HL-60/S4 (cell line): ENCODE data around the gene CILP2.

Experiments
- in situ Hi-C: fragments of 300-500 bp; cut with MboI; formaldehyde crosslinking; loops from 2 replicates; pipeline ENCODE4 v1.14.3; 2022; ENCODE audit warnings: low sequenced_read_pairs

CILP2 gene

GRCh38 chr19:19540715-19541515 lies 2.9 kb downstream of the CILP2 start:
- in situ Hi-C loops: loop anchor here (25.0 kb wide), 2 partner anchors 396 to 721 kb away; no protein-coding TSS in a partner anchor

GRCh38 chr19:19541616-19542015 lies 3.6 kb downstream of the CILP2 start:
- in situ Hi-C loops: loop anchor here (25.0 kb wide), 2 partner anchors 396 to 721 kb away; no protein-coding TSS in a partner anchor

GRCh38 chr19:19542507-19542906 lies 4.4 kb downstream of the CILP2 start:
- in situ Hi-C loops: loop anchor here (25.0 kb wide), 2 partner anchors 395 to 720 kb away; no protein-coding TSS in a partner anchor

GRCh38 chr19:19543101-19543500 lies 5.0 kb downstream of the CILP2 start:
- in situ Hi-C loops: loop anchor here (25.0 kb wide), 2 partner anchors 394 to 719 kb away; no protein-coding TSS in a partner anchor

GRCh38 chr19:19543640-19544039 lies 5.6 kb downstream of the CILP2 start:
- in situ Hi-C loops: loop anchor here (25.0 kb wide), 2 partner anchors 394 to 719 kb away; no protein-coding TSS in a partner anchor

- in situ Hi-C loops: loop anchor here (25.0 kb wide), 2 partner anchors 393 to 718 kb away; no protein-coding TSS in a partner anchor
Measured at GRCh38 chr19:19544257-19544953, 6.3 kb downstream of the CILP2 start.

- in situ Hi-C loops: loop anchor here (25.0 kb wide), 2 partner anchors 392 to 717 kb away; no protein-coding TSS in a partner anchor
Measured at GRCh38 chr19:19544954-19545591, 7.0 kb downstream of the CILP2 start.

GRCh38 chr19:19545707-19546106 lies 7.6 kb downstream of the CILP2 start:
- in situ Hi-C loops: loop anchor here (25.0 kb wide), 2 partner anchors 392 to 717 kb away; no protein-coding TSS in a partner anchor

GRCh38 chr19:19546751-19547162 lies 8.7 kb downstream of the CILP2 start:
- in situ Hi-C loops: loop anchor here (25.0 kb wide), 2 partner anchors 391 to 716 kb away; no protein-coding TSS in a partner anchor

GRCh38 chr19:19547674-19548336 lies 9.7 kb downstream of the CILP2 start:
- in situ Hi-C loops: loop anchor here (25.0 kb wide), 2 partner anchors 389 to 714 kb away; no protein-coding TSS in a partner anchor

GRCh38 chr19:19548915-19549759 lies 11.1 kb downstream of the CILP2 start:
- in situ Hi-C loops: loop anchor here (25.0 kb wide), 2 partner anchors 388 to 713 kb away; no protein-coding TSS in a partner anchor

GRCh38 chr19:19549804-19550464 lies 11.9 kb downstream of the CILP2 start:
- in situ Hi-C loops: loop anchor here (25.0 kb wide), 2 partner anchors 387 to 712 kb away; no protein-coding TSS in a partner anchor

- in situ Hi-C loops: no loop called here
Measured at GRCh38 chr19:19550485-19550929, 12.4 kb downstream of the CILP2 start.

GRCh38 chr19:19550972-19551852 lies 13.1 kb downstream of the CILP2 start:
- in situ Hi-C loops: no loop called here

GRCh38 chr19:19551853-19552192 lies 13.8 kb downstream of the CILP2 start:
- in situ Hi-C loops: no loop called here

GRCh38 chr19:19552798-19553197 lies 14.7 kb downstream of the CILP2 start:
- in situ Hi-C loops: no loop called here

GRCh38 chr19:19553670-19554069 lies 15.6 kb downstream of the CILP2 start:
- in situ Hi-C loops: no loop called here
